Liver (tissue), 9 donors: ENCODE results near the gene B4GALT6. TPM values are rescaled to one million over a fixed set of nuclear protein-coding genes. Genes with fewer than 3 reads are reported as not detected.

Experiments
- DNase-seq: peaks from one replicate; pipeline ENCODE4 v3.0.0-alpha.2; 2017; ENCODE audit warnings: low spot score
- H3K27ac ChIP-seq, 2 donors: one replicate each; pipeline ENCODE4 v1.7.0; 2013; ENCODE audit warnings: inconsistent platforms in 2 of 2, low read length in 2 of 2, control low read depth in 1 of 2, low read depth in 1 of 2, mild to moderate bottlenecking in 1 of 2
- H3K27me3 ChIP-seq, 4 donors: one replicate each; pipeline versions ENCODE4 v1.6.1 to v1.7.0; 2013; ENCODE audit warnings: low read length in 3 of 4, inconsistent platforms in 1 of 4, mild to moderate bottlenecking in 1 of 4, moderate library complexity in 1 of 4; ENCODE audit not compliant: control insufficient read depth in 4 of 4, insufficient read depth in 4 of 4
- H3K36me3 ChIP-seq, 4 donors: one replicate each; pipeline versions ENCODE4 v1.6.1 to v1.7.0; 2013; ENCODE audit warnings: low read length in 3 of 4, mild to moderate bottlenecking in 3 of 4, low read depth in 1 of 4, moderate library complexity in 1 of 4; ENCODE audit not compliant: control insufficient read depth in 4 of 4, insufficient read depth in 3 of 4
- H3K4me1 ChIP-seq, 4 donors: one replicate each; pipeline versions ENCODE4 v1.6.1 to v1.7.0; 2013; ENCODE audit warnings: low read length in 3 of 4, mild to moderate bottlenecking in 3 of 4, moderate library complexity in 1 of 4; ENCODE audit not compliant: control insufficient read depth in 4 of 4, insufficient read depth in 4 of 4
- H3K4me3 ChIP-seq, 3 donors: one replicate each; pipeline versions ENCODE4 v1.6.1 to v1.7.0; 2013; ENCODE audit warnings: low read length in 3 of 3, control low read depth in 1 of 3, low read depth in 1 of 3, mild to moderate bottlenecking in 1 of 3
- H3K9ac ChIP-seq, 2 donors: one replicate each; pipeline ENCODE4 v1.7.0; 2013; ENCODE audit warnings: low read length in 2 of 2, mild to moderate bottlenecking in 2 of 2, moderate library complexity in 2 of 2, control low read depth in 1 of 2, low read depth in 1 of 2
- H3K9me3 ChIP-seq, 4 donors: one replicate each; pipeline versions ENCODE4 v1.6.1 to v1.7.0; 2013; ENCODE audit warnings: low read length in 3 of 4; ENCODE audit not compliant: control insufficient read depth in 4 of 4
- EGR1 ChIP-seq, 2 donors: IDR thresholded peaks; 2 replicates each; pipeline ENCODE4 v1.6.1; 2016 to 2018; ENCODE audit warnings: antibody characterized with exemption in 2 of 2, low read depth in 2 of 2
- FOXA1 ChIP-seq: IDR thresholded peaks from 2 replicates; pipeline ENCODE4 v1.6.1; 2016; ENCODE audit warnings: antibody characterized with exemption
- FOXA2 ChIP-seq: IDR thresholded peaks from 2 replicates; pipeline ENCODE4 v1.6.1; 2016; ENCODE audit warnings: antibody characterized with exemption
- HNF4A ChIP-seq, 2 donors: conservative IDR thresholded peaks; 2 replicates each; pipeline ENCODE4 v1.6.1; 2016; ENCODE audit warnings: antibody characterized with exemption in 2 of 2, mild to moderate bottlenecking in 2 of 2
- HNF4G ChIP-seq: IDR thresholded peaks from 2 replicates; pipeline ENCODE4 v1.6.1; 2016; ENCODE audit warnings: antibody characterized with exemption
- NR2F2 ChIP-seq: IDR thresholded peaks from 2 replicates; pipeline ENCODE4 v1.6.1; 2016; ENCODE audit warnings: antibody characterized with exemption
- RAD21 ChIP-seq, 2 donors: IDR thresholded peaks; 2 replicates each; pipeline ENCODE4 v1.6.1; 2016; ENCODE audit warnings: antibody characterized with exemption in 2 of 2, mild to moderate bottlenecking in 2 of 2
- RXRA ChIP-seq, 2 donors: IDR thresholded peaks; 2 replicates each; pipeline ENCODE4 v1.6.1; 2017 to 2018; ENCODE audit warnings: antibody characterized with exemption in 2 of 2, mild to moderate bottlenecking in 1 of 2
- SP1 ChIP-seq: IDR thresholded peaks from 2 replicates; pipeline ENCODE4 v1.6.1; 2018; ENCODE audit warnings: antibody characterized with exemption, mild to moderate bottlenecking
- TAF1 ChIP-seq: conservative IDR thresholded peaks from 2 replicates; pipeline ENCODE4 v1.6.1; 2016; ENCODE audit warnings: antibody characterized with exemption, mild to moderate bottlenecking
- YY1 ChIP-seq: IDR thresholded peaks from 2 replicates; pipeline ENCODE4 v1.6.1; 2016; ENCODE audit warnings: antibody characterized with exemption, mild to moderate bottlenecking
- WGBS: extraction: QIAGEN DNeasy Blood & Tissue Kit; methylation state at CpG from one replicate; pipeline ENCODE4 v1.1.7; 2013; 5-methylcytosine and 5-hydroxymethylcytosine counted together
- polyA plus RNA-seq, 2 donors: library from polyadenylated mRNA; stranded (reverse) in 1 of 2; unstranded in 1 of 2; fragments of 200-250 nt in 1 of 2; fragments of >200 nt in 1 of 2; fragmentation: Nextera tagmentation in 1 of 2; extraction: Ambion mirVana in 1 of 2; gene quantifications; one replicate each; pipeline versions ENCODE4 v1.2.1 to v1.2.3, GENCODE V29; 2013 to 2015
- total RNA-seq, 2 donors: library from RNA; depleted of rRNA; stranded (reverse); fragments of >200 nt; gene quantifications; one replicate each; pipeline ENCODE4 v1.2.3, GENCODE V29; 2014
- TF ChIP-seq, protein P1 (sequence below): IDR thresholded peaks from 2 replicates; pipeline ENCODE4 v1.6.1; 2016; ENCODE audit warnings: antibody characterized with exemption
- TF ChIP-seq, protein P2 (sequence below): fragments of 150-350 bp; IDR thresholded peaks from 2 replicates; pipeline ENCODE4 v1.5.1; 2017; ENCODE audit warnings: improper control_type of control experiment, low read depth, low read length; ENCODE audit not compliant: missing input control
- TF ChIP-seq, protein P3 (sequence below): IDR thresholded peaks from 2 replicates; pipeline ENCODE4 v1.6.1; 2016; ENCODE audit warnings: antibody characterized with exemption
- donor health status: healthy.
- donor health status: healthy.
- donor health status: healthy.
- donor health status: healthy.
- donor health status: healthy.

Gene B4GALT6
- total and polyA plus RNA-seq, 4 donors, result 0.48 to 4.2 (median 0.61) TPM

DNA sequence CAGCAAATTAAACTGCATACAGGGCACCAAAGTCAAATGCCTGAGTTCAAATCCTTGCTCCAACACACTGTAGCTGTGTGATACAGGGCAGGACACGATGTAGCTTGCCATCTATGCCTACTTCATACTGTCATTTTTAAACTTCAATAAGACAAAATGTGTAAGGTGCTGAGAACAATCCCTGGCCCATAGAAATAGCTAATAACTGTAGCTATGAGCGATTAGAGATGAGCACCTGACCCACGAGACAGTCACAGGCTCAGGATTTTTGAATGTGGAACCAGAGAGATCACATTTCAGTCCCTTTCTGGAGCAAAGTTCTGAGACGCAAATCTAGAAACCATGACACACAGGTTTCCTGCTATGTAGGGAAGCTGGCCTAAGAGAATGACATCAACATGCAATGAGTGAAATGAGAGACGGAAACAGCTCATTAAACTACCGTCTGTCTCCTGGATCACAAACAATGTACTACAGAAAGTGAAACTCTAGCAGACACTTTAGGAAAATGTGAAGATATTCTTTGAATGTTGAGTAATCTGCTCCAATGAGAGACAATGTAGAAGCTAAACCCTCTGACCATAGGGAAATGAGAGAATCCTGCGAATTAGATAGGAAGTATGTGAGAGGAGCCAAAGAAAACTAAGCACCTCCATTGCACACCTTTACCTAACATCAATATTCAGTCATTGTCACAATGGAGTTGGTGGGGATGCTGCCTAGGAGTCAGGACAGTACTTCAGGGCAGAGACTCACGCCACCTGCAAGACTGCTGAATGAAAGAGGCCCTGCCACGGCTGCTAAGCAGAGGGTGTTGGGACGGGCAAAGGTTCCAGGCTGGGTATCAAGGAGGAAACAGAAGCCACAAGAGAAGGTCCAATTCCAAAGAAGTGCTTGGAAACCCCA, 25.5 kb downstream of the B4GALT6 start:
- Histone ChIP-seq H3K27me3 (no peaks in the 10 kb centered on the region), H3K4me1 (no peaks in the 10 kb centered on the region), H3K27ac (no peak overlapping the region), H3K9ac (no peak overlapping the region), H3K9me3 (no peaks in the 10 kb centered on the region), H3K4me3 (no peak overlapping the region), H3K36me3 (no peaks in the 10 kb centered on the region)
- WGBS, result 75% methylated on average over 10 of the region's 10 CpGs
- DNase-seq, result no peak
- TF ChIP-seq TAF1 (no peak), EGR1 (IDR thresholded peaks at IDR 0.05; ENCODE audit: low read depth in 2 of 2) (no peak), YY1 (no peak), NR2F2 (no peak), RAD21 (IDR thresholded peaks at IDR 0.05) (no peak), FOXA2 (no peak), HNF4G (no peak), SP1 (no peak), FOXA1 (no peak), HNF4A (conservative IDR thresholded peaks at IDR 0.05) (no peak)
- TF ChIP-seq, protein P1, sequence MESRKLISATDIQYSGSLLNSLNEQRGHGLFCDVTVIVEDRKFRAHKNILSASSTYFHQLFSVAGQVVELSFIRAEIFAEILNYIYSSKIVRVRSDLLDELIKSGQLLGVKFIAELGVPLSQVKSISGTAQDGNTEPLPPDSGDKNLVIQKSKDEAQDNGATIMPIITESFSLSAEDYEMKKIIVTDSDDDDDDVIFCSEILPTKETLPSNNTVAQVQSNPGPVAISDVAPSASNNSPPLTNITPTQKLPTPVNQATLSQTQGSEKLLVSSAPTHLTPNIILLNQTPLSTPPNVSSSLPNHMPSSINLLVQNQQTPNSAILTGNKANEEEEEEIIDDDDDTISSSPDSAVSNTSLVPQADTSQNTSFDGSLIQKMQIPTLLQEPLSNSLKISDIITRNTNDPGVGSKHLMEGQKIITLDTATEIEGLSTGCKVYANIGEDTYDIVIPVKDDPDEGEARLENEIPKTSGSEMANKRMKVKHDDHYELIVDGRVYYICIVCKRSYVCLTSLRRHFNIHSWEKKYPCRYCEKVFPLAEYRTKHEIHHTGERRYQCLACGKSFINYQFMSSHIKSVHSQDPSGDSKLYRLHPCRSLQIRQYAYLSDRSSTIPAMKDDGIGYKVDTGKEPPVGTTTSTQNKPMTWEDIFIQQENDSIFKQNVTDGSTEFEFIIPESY, result no peak
- TF ChIP-seq, protein P2, sequence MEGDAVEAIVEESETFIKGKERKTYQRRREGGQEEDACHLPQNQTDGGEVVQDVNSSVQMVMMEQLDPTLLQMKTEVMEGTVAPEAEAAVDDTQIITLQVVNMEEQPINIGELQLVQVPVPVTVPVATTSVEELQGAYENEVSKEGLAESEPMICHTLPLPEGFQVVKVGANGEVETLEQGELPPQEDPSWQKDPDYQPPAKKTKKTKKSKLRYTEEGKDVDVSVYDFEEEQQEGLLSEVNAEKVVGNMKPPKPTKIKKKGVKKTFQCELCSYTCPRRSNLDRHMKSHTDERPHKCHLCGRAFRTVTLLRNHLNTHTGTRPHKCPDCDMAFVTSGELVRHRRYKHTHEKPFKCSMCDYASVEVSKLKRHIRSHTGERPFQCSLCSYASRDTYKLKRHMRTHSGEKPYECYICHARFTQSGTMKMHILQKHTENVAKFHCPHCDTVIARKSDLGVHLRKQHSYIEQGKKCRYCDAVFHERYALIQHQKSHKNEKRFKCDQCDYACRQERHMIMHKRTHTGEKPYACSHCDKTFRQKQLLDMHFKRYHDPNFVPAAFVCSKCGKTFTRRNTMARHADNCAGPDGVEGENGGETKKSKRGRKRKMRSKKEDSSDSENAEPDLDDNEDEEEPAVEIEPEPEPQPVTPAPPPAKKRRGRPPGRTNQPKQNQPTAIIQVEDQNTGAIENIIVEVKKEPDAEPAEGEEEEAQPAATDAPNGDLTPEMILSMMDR, result no peak
- TF ChIP-seq, protein P3, sequence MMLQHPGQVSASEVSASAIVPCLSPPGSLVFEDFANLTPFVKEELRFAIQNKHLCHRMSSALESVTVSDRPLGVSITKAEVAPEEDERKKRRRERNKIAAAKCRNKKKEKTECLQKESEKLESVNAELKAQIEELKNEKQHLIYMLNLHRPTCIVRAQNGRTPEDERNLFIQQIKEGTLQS, result no peak

DNA sequence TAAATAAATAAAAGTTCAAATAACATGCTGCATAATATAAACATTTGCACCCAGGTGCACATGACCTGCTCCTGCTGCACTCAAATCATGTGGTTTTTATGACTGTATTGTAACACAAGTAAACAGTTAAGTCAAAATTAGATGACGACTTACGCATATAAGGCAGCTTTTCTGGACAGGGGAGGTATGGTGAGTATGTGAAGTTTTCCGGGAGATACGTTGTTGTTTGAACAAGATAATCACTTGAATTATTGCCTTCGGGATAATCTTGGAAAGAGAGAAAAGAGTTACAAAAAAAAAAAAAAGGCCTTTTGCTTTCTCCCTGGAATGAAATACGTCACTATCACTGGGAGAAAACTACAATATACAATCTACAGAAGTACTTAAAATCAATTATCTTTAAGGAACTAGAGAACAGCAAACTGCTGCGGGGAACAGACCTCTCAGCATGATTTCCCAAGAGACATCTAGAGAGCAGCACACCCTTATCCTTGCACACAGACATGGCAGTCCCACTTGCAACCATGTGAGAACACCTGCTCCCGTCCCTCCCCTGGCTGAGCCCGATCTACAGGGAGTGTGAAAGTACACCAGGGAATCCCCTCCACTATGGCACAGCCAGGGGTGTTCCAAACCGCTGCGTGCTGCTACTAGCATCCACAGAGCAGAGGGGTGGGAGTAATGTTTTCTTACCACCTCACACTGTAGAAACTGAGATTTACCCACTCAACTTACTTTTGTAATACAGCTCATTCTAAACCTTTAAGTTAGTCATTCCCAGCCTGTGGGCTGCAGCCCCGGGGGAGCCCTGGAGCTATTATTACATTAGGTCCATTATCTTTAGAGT, 26.3 kb downstream of the B4GALT6 start:
- Histone ChIP-seq H3K36me3 (no peaks in the 10 kb centered on the region), H3K9ac (no peak overlapping the region), H3K9me3 (no peaks in the 10 kb centered on the region), H3K4me3 (no peak overlapping the region), H3K27me3 (no peaks in the 10 kb centered on the region), H3K4me1 (no peaks in the 10 kb centered on the region), H3K27ac (no peak overlapping the region)
- TF ChIP-seq FOXA1 (no peak), RAD21 (IDR thresholded peaks at IDR 0.05) (no peak), RXRA (IDR thresholded peaks at IDR 0.05) (no peak)
- 81% methylated on average over 12 of the region's 12 CpGs for WGBS
- no peak for DNase-seq
